ENCODE data around the gene DBX1. TPM values are rescaled to one million over a fixed set of nuclear protein-coding genes. Genes with fewer than 3 reads are reported as not detected.

The DBX1 gene
- total and polyA plus RNA-seq, 10 donors = not detected

- no peak for DNase-seq
Measured at GRCh38 chr11:20161230-20161918, 1.1 kb upstream of the DBX1 start.

GRCh38 chr11:20159466-20160381 is 551 bp downstream of the DBX1 start:
- Histone ChIP-seq H3K36me3 (no peaks in the 10 kb centered on the region), H3K4me1 (peaks cover 6 to 41% (median 30%) of the 10 kb centered on the region in 6 donors), H3K9me3 (peaks cover 0 to 13% (median 0%) of the 10 kb centered on the region in 8 donors), H3K27me3 (replicated peaks in 1 of 7) (peaks cover 22 to 100% (median 99%) of the 10 kb centered on the region in 7 donors), H3K27ac (no peak overlapping the region), H3K4me3 (no peak overlapping the region)
- TF ChIP-seq CTCF (IDR thresholded peaks at IDR 0.05 in 8 of 11, conservative IDR thresholded peaks at IDR 0.05 in 3 of 11) (no peak), POLR2AphosphoS5 (IDR thresholded peaks at IDR 0.05) (no peak), POLR2A (IDR thresholded peaks at IDR 0.05) (no peak)
- 7 to 12% (median 10%) methylated on average over 41 to 65 of the region's 65 CpGs for WGBS, 5 donors
- intact Hi-C loops (cut with DNase I; ENCODE audit: low total_unique reads) = no loop called here
- DNase-seq = no peak

More at GRCh38 chr11:20161230-20161918, 1.1 kb upstream of the DBX1 start:
- H3K4me3 ChIP-seq = no peak overlapping the region
- H3K27me3 ChIP-seq (replicated peaks in 1 of 7) = peaks cover 17 to 100% (median 96%) of the 10 kb centered on the region in 7 donors
- H3K36me3 ChIP-seq = no peaks in the 10 kb centered on the region
- TF ChIP-seq POLR2AphosphoS5 (IDR thresholded peaks at IDR 0.05) = no peak
- no peak for TF ChIP-seq POLR2A (IDR thresholded peaks at IDR 0.05)
- TF ChIP-seq CTCF (IDR thresholded peaks at IDR 0.05 in 8 of 11, conservative IDR thresholded peaks at IDR 0.05 in 3 of 11) = no peak
- 6 to 16% (median 9%) methylated on average over 26 to 29 of the region's 29 CpGs for WGBS, 5 donors
- peaks cover 0 to 13% (median 0%) of the 10 kb centered on the region in 8 donors for H3K9me3 ChIP-seq
- intact Hi-C loops (cut with DNase I; ENCODE audit: low total_unique reads) = no loop called here
- peaks cover 6 to 36% (median 27%) of the 10 kb centered on the region in 6 donors for H3K4me1 ChIP-seq
- H3K27ac ChIP-seq = no peak overlapping the region

- DNase-seq = no peak
Measured at GRCh38 chr11:20158597-20159257, 1.5 kb downstream of the DBX1 start.

More at GRCh38 chr11:20158597-20159257, 1.5 kb downstream of the DBX1 start:
- Histone ChIP-seq H3K4me3 (no peak overlapping the region), H3K9me3 (peaks cover 0 to 13% (median 0%) of the 10 kb centered on the region in 8 donors), H3K36me3 (no peaks in the 10 kb centered on the region), H3K27ac (no peak overlapping the region), H3K27me3 (replicated peaks in 1 of 7) (peaks cover 22 to 100% (median 99%) of the 10 kb centered on the region in 7 donors), H3K4me1 (peaks cover 6 to 34% (median 27%) of the 10 kb centered on the region in 6 donors)
- intact Hi-C loops (cut with DNase I; ENCODE audit: low total_unique reads) = no loop called here
- TF ChIP-seq POLR2A (IDR thresholded peaks at IDR 0.05) = no peak
- TF ChIP-seq POLR2AphosphoS5 (IDR thresholded peaks at IDR 0.05) = no peak
- TF ChIP-seq CTCF (IDR thresholded peaks at IDR 0.05 in 8 of 11, conservative IDR thresholded peaks at IDR 0.05 in 3 of 11) = no peak
- 6 to 15% (median 11%) methylated on average over 27 to 33 of the region's 33 CpGs for whole genome bisulfite sequencing, 5 donors

All from spleen (tissue), 11 donors.